Activated B cell treated with CpG ODN at 0.5 μM for 24 hours (primary cell): ENCODE data around the gene UCN3. TPM values are rescaled to one million over a fixed set of nuclear protein-coding genes. Genes with fewer than 3 reads are reported as not detected.
A peak's percentile ranks its signal among the peaks of the same experiment; 100 is the strongest.
"Not testable (repeated sequence)": the region's sequence is repeated elsewhere in the genome, so short reads cannot be mapped to it uniquely, and the experiment has no call there.

Source experiments
- ATAC-seq: fragments of 200-7000 bp; cut with Tn5 transposase; one replicate; pipeline ENCODE4 v1.10.0; 2021; ENCODE audit warnings: low read depth, mild to moderate bottlenecking, moderate library complexity
- CTCF ChIA-PET: fragments of 350-600 bp; sonication (Branson Sonifier 250); formaldehyde crosslinking; loops from one replicate; lab custom pipeline; 2021; ENCODE audit warnings: antibody characterized with exemption; lab: Charles Lee
- POLR2A ChIA-PET: fragments of 350-600 bp; sonication (Branson Sonifier 250); formaldehyde crosslinking; loops from one replicate; lab custom pipeline; 2021; ENCODE audit warnings: antibody characterized with exemption; lab: Charles Lee
- DNase-seq: peaks from one replicate; pipeline ENCODE4 v3.0.0; 2022
- H3K27ac Mint-ChIP-seq: one replicate; pipeline ENCODE4 v1.8.0; 2020; ENCODE audit warnings: mixed read lengths
- H3K27me3 Mint-ChIP-seq: one replicate; pipeline ENCODE4 v1.8.0; 2021; ENCODE audit warnings: mixed read lengths
- H3K36me3 Mint-ChIP-seq: one replicate; pipeline ENCODE4 v1.8.0; 2021; ENCODE audit warnings: low read depth, mixed read lengths
- H3K4me1 Mint-ChIP-seq: one replicate; pipeline ENCODE4 v1.8.0; 2021; ENCODE audit warnings: mixed read lengths
- H3K4me3 Mint-ChIP-seq: one replicate; pipeline ENCODE4 v1.8.0; 2020; ENCODE audit warnings: mild to moderate bottlenecking, mixed read lengths
- H3K9me3 Mint-ChIP-seq: one replicate; pipeline ENCODE4 v1.8.0; 2020; ENCODE audit warnings: mixed read lengths
- CTCF ChIP-seq: fragments of 200-600 bp; IDR thresholded peaks from one replicate; pipeline ENCODE4 v1.8.0; 2022; ENCODE audit warnings: antibody characterized with exemption, mild to moderate bottlenecking
- intact Hi-C: fragments of 100-400 bp; cut with micrococcal nuclease; formaldehyde crosslinking; loops from one replicate; pipeline ENCODE4 v1.15.1; 2024
- total RNA-seq: library from RNA; stranded (reverse); gene quantifications from 2 replicates; pipeline ENCODE4 v1.2.3, GENCODE V29; 2022

UCN3 gene
- total RNA-seq, 1 donor from 2014 or later, result not detected

GRCh38 chr10:5404208-5405041 is 39.7 kb downstream of the UCN3 start, which contains the start of gene TUBAL3:
TSS of gene TUBAL3 (minus strand) at chr10:5404828. CDS start at chr10:5404792, 36 bp downstream.
- no peaks in the 10 kb centered on the region for H3K4me1 Mint-ChIP-seq
- no peaks in the 10 kb centered on the region for H3K9me3 Mint-ChIP-seq
- ATAC-seq, result no peak
- no peak for TF ChIP-seq CTCF
- ChIA-PET POLR2A (no interaction called here), CTCF (no interaction called here)
- intact Hi-C loops, result no loop called here
- DNase-seq, result no peak
- no peak within 1 kb of the TSS for H3K4me3 Mint-ChIP-seq
- no peaks in the 10 kb centered on the region for H3K36me3 Mint-ChIP-seq
- H3K27me3 Mint-ChIP-seq, result peaks cover 15% of the 10 kb centered on the region
- H3K27ac Mint-ChIP-seq, result no peak within 1 kb of the TSS

GRCh38 chr10:5406918-5407317 is 42.2 kb downstream of the UCN3 start:
- DNase-seq, result no peak
- Mint-ChIP-seq H3K27ac (no peak overlapping the region), H3K4me3 (no peak overlapping the region), H3K4me1 (no peaks in the 10 kb centered on the region), H3K36me3 (no peaks in the 10 kb centered on the region), H3K27me3 (peaks cover 17% of the 10 kb centered on the region), H3K9me3 (peaks cover 4% of the 10 kb centered on the region)
- ChIA-PET POLR2A (no interaction called here), CTCF (no interaction called here)
- ATAC-seq, result no peak
- intact Hi-C loops, result no loop called here
- no peak for TF ChIP-seq CTCF

GRCh38 chr10:5410787-5411186 is 46.0 kb downstream of the UCN3 start:
- H3K36me3 Mint-ChIP-seq, H3K27ac Mint-ChIP-seq, CTCF ChIA-PET, intact Hi-C loops, H3K4me1 Mint-ChIP-seq, ATAC-seq, POLR2A ChIA-PET, DNase-seq, H3K4me3 Mint-ChIP-seq, H3K9me3 Mint-ChIP-seq: not testable (repeated sequence)
- H3K27me3 Mint-ChIP-seq, result peaks cover 12% of the 10 kb centered on the region

GRCh38 chr10:5411941-5412276 is 47.1 kb downstream of the UCN3 start:
- Mint-ChIP-seq H3K27me3 (peaks cover 12% of the 10 kb centered on the region), H3K4me1 (peaks cover 3% of the 10 kb centered on the region), H3K27ac (no peak overlapping the region), H3K4me3 (peak overlapping the region; percentile 84), H3K9me3 (peaks cover 4% of the 10 kb centered on the region), H3K36me3 (no peaks in the 10 kb centered on the region)
- CTCF ChIA-PET, result no interaction called here
- ATAC-seq, result no peak
- no peak for TF ChIP-seq CTCF
- POLR2A ChIA-PET, result no interaction called here
- DNase-seq, result no peak
- intact Hi-C loops, result loop anchor here (1.0 kb wide), 1 partner anchor 34 kb away; no protein-coding TSS in a partner anchor

- no peak within 1 kb of the TSS for H3K27ac Mint-ChIP-seq
- H3K4me3 Mint-ChIP-seq, result peak within 1 kb of the TSS; percentile 84
- peaks cover 12% of the 10 kb centered on the region for H3K27me3 Mint-ChIP-seq
- no peak for TF ChIP-seq CTCF
- intact Hi-C loops, result loop anchor here (1.0 kb wide), 1 partner anchor 34 kb away; no protein-coding TSS in a partner anchor
- H3K4me1 Mint-ChIP-seq, result peaks cover 3% of the 10 kb centered on the region
- POLR2A ChIA-PET, result interaction anchor here (1.2 kb wide), 1 partner anchor 12 kb away, joined by 4 read pairs; no protein-coding TSS in a partner anchor
- DNase-seq (peak; percentile 60), ATAC-seq (peak; percentile 85)
- H3K36me3 Mint-ChIP-seq, result no peaks in the 10 kb centered on the region
- CTCF ChIA-PET, result no interaction called here
- peaks cover 4% of the 10 kb centered on the region for H3K9me3 Mint-ChIP-seq
Measured at GRCh38 chr10:5412277-5412941, 47.6 kb downstream of the UCN3 start, which contains the start of gene NET1. TSS of gene NET1 (plus strand) at chr10:5412557. CDS start at chr10:5412693, 136 bp downstream.
